H9 (cell line): ENCODE measurements around the gene SLC17A7. TPM values are rescaled to one million over a fixed set of nuclear protein-coding genes. Genes with fewer than 3 reads are reported as not detected.

ENCODE experiments used
- DNase-seq: peaks from one replicate; pipeline ENCODE4 v3.0.0-alpha.2; 2017
- H2AFZ ChIP-seq: one replicate; pipeline ENCODE4 v1.6.1; 2013; ENCODE audit warnings: mild to moderate bottlenecking, low read length, control low read depth, moderate library complexity
- H2AK5ac ChIP-seq: 2 replicates; pipeline ENCODE4 v1.6.1; 2013; ENCODE audit warnings: low read length, control low read depth, mixed read lengths; ENCODE audit not compliant: insufficient read length
- H2BK120ac ChIP-seq: one replicate; pipeline ENCODE4 v1.6.1; 2013; ENCODE audit warnings: low read depth, mild to moderate bottlenecking, low read length, control low read depth, inconsistent platforms; ENCODE audit not compliant: poor library complexity, severe bottlenecking
- H2BK12ac ChIP-seq: 2 replicates; pipeline ENCODE4 v1.6.1; 2013; ENCODE audit warnings: low read length, control low read depth, mixed read lengths, low read depth; ENCODE audit not compliant: insufficient read length
- H2BK15ac ChIP-seq: 2 replicates; pipeline ENCODE4 v1.6.1; 2013; ENCODE audit warnings: low read depth, low read length, control low read depth
- H2BK20ac ChIP-seq: one replicate; pipeline ENCODE4 v1.6.1; 2013; ENCODE audit warnings: low read depth, mild to moderate bottlenecking, low read length, control low read depth, inconsistent platforms; ENCODE audit not compliant: poor library complexity, severe bottlenecking
- H2BK5ac ChIP-seq: 2 replicates; pipeline ENCODE4 v1.6.1; 2013; ENCODE audit warnings: low read length, control low read depth, mixed read lengths; ENCODE audit not compliant: insufficient read length
- H3K14ac ChIP-seq: 2 replicates; pipeline ENCODE4 v1.6.1; 2013; ENCODE audit warnings: low read length, control low read depth; ENCODE audit not compliant: insufficient read depth
- H3K18ac ChIP-seq: 2 replicates; pipeline ENCODE4 v1.6.1; 2013; ENCODE audit warnings: low read depth, mild to moderate bottlenecking, mixed read lengths, low read length, control low read depth; ENCODE audit not compliant: insufficient read length
- H3K23ac ChIP-seq: 2 replicates; pipeline ENCODE4 v1.6.1; 2013; ENCODE audit warnings: low read length, control low read depth, mixed read lengths, low read depth; ENCODE audit not compliant: insufficient read length
- H3K23me2 ChIP-seq: 2 replicates; pipeline ENCODE4 v1.6.1; 2013; ENCODE audit warnings: low read depth, mild to moderate bottlenecking, mixed read lengths, low read length, control low read depth; ENCODE audit not compliant: insufficient read length, poor library complexity, severe bottlenecking
- H3K27ac ChIP-seq: 2 replicates; pipeline ENCODE4 v1.5.1; 2013; ENCODE audit warnings: low read length, control low read depth, mixed read lengths, low read depth; ENCODE audit not compliant: insufficient read length
- H3K27me3 ChIP-seq: 2 replicates; pipeline ENCODE4 v1.6.1; 2013; ENCODE audit warnings: low read length, control low read depth, inconsistent platforms; ENCODE audit not compliant: insufficient read depth
- H3K4ac ChIP-seq: 2 replicates; pipeline ENCODE4 v1.6.1; 2013; ENCODE audit warnings: low read depth, mild to moderate bottlenecking, control low read depth, inconsistent platforms, low read length, moderate library complexity
- H3K4me1 ChIP-seq: 2 replicates; pipeline ENCODE4 v1.6.1; 2013; ENCODE audit warnings: low read length, control low read depth, inconsistent platforms; ENCODE audit not compliant: insufficient read depth
- H3K4me2 ChIP-seq: 2 replicates; pipeline ENCODE4 v1.6.1; 2013; ENCODE audit warnings: low read length, control low read depth, mixed read lengths; ENCODE audit not compliant: insufficient read length, insufficient read depth
- H3K56ac ChIP-seq: 2 replicates; pipeline ENCODE4 v1.6.1; 2013; ENCODE audit warnings: low read depth, mild to moderate bottlenecking, mixed read lengths, low read length, control low read depth; ENCODE audit not compliant: insufficient read length
- H3K79me1 ChIP-seq: 2 replicates; pipeline ENCODE4 v1.6.1; 2013; ENCODE audit warnings: low read depth, mild to moderate bottlenecking, moderate library complexity, low read length, control low read depth, inconsistent platforms; ENCODE audit not compliant: insufficient read depth, poor library complexity, severe bottlenecking
- H3K79me2 ChIP-seq: 2 replicates; pipeline ENCODE4 v1.6.1; 2013; ENCODE audit warnings: low read length, control low read depth, inconsistent platforms; ENCODE audit not compliant: insufficient read depth
- H3K9ac ChIP-seq: 2 replicates; pipeline ENCODE4 v1.6.1; 2013; ENCODE audit warnings: low read length, control low read depth, mixed read lengths; ENCODE audit not compliant: insufficient read length; ENCODE audit errors: extremely low read depth
- H3K9me3 ChIP-seq: one replicate; pipeline ENCODE4 v1.6.1; 2013; ENCODE audit warnings: low read depth, low read length, inconsistent platforms; ENCODE audit not compliant: control insufficient read depth
- H3T11ph ChIP-seq: one replicate; pipeline ENCODE4 v1.6.1; 2013; ENCODE audit warnings: mild to moderate bottlenecking, low read length, control low read depth, inconsistent platforms
- H4K20me1 ChIP-seq: one replicate; pipeline ENCODE4 v1.6.1; 2013; ENCODE audit not compliant: control insufficient read depth, insufficient read length, insufficient read depth
- H4K5ac ChIP-seq: 2 replicates; pipeline ENCODE4 v1.6.1; 2013; ENCODE audit warnings: low read depth, mild to moderate bottlenecking, mixed read lengths, low read length, control low read depth; ENCODE audit not compliant: insufficient read length
- H4K8ac ChIP-seq: replicated peaks from 2 replicates; pipeline ENCODE4 v1.6.1; 2013; ENCODE audit warnings: low read length, control low read depth, mixed read lengths, low read depth; ENCODE audit not compliant: insufficient read length
- H4K91ac ChIP-seq: 2 replicates; pipeline ENCODE4 v1.6.1; 2013; ENCODE audit warnings: low read depth, mild to moderate bottlenecking, moderate library complexity, mixed read lengths, low read length, control low read depth; ENCODE audit not compliant: insufficient read length
- H3K27ac Mint-ChIP-seq, 3 experiments: 2 replicates in 2 of 3; 3 replicates in 1 of 3; pipeline ENCODE4 v1.8.0; 2020 to 2021; ENCODE audit warnings: mixed read lengths in 3 of 3, mild to moderate bottlenecking in 1 of 3, moderate library complexity in 1 of 3
- H3K27me3 Mint-ChIP-seq: 2 replicates; pipeline ENCODE4 v1.8.0; 2021; ENCODE audit warnings: low read depth, mild to moderate bottlenecking, moderate library complexity, mixed read lengths
- H3K36me3 Mint-ChIP-seq, 3 experiments: 2 replicates in 2 of 3; 3 replicates in 1 of 3; pipeline ENCODE4 v1.8.0; 2020 to 2021; ENCODE audit warnings: low read depth in 3 of 3, mixed read lengths in 3 of 3; ENCODE audit not compliant: insufficient read depth in 1 of 3
- H3K4me1 Mint-ChIP-seq, 2 experiments: 2 replicates each; pipeline ENCODE4 v1.8.0; 2020; ENCODE audit warnings: mixed read lengths in 2 of 2
- H3K4me3 Mint-ChIP-seq, 2 experiments: 2 replicates in 1 of 2; 3 replicates in 1 of 2; pipeline ENCODE4 v1.8.0; 2020 to 2021; ENCODE audit warnings: mild to moderate bottlenecking in 2 of 2, mixed read lengths in 2 of 2, moderate library complexity in 1 of 2
- H3K9me3 Mint-ChIP-seq, 2 experiments: 2 replicates in 1 of 2; 3 replicates in 1 of 2; pipeline ENCODE4 v1.8.0; 2020; ENCODE audit warnings: mild to moderate bottlenecking in 2 of 2, mixed read lengths in 2 of 2, moderate library complexity in 1 of 2
- CTCF ChIP-seq: fragments of 200-600 bp; sonication (generic); conservative IDR thresholded peaks from 3 replicates; pipeline ENCODE4 v1.8.0; 2021; ENCODE audit warnings: antibody characterized with exemption, mild to moderate bottlenecking
- WGBS: extraction: QIAGEN DNeasy Blood & Tissue Kit; methylation state at CpG from one replicate; pipeline ENCODE4 v1.1.7; 2013; ENCODE audit warnings: missing lambda C conversion rate, low lambda C conversion rate, mixed read lengths; ENCODE audit not compliant: insufficient read length; ENCODE audit errors: extremely low coverage; 5-methylcytosine and 5-hydroxymethylcytosine counted together
- total RNA-seq: library from RNA; stranded (reverse); gene quantifications from 2 replicates; pipeline ENCODE4 v1.2.1, GENCODE V29; 2021

SLC17A7 gene
- total RNA-seq, 1 experiment from 2014 or later = 1.3 TPM

GRCh38 chr19:49488046-49488862 is 46.9 kb upstream of the SLC17A7 start:
- no peak overlapping the region; the same call in 1 of the 2 replicates for H3K4ac ChIP-seq
- no peaks in the 10 kb centered on the region for H4K20me1 ChIP-seq

More at GRCh38 chr19:49488046-49488862, 46.9 kb upstream of the SLC17A7 start:
- Mint-ChIP-seq H3K9me3 (peaks cover 12 to 14% of the 10 kb centered on the region in 2 experiments; a peak in 4 of 5 replicates), H3K27ac (peak overlapping the region; percentile 99 to 100 (median 100)), H3K36me3 (peaks cover 52 to 58% (median 55%) of the 10 kb centered on the region in 3 experiments), H3K4me3 (peak overlapping the region; percentile 91 to 96), H3K4me1 (peaks cover 13 to 20% of the 10 kb centered on the region in 2 experiments), H3K27me3 (peaks cover 11% of the 10 kb centered on the region; the same call in 1 of the 2 replicates)
- TF ChIP-seq CTCF = no peak
- H3K56ac ChIP-seq = peak overlapping the region; percentile 91
- peak overlapping the region; percentile 97 for H2BK5ac ChIP-seq
- peak overlapping the region; percentile 27 for H2AK5ac ChIP-seq
- no peak overlapping the region for H2BK120ac ChIP-seq
- H3K23ac ChIP-seq = no peak overlapping the region
- H3K9ac ChIP-seq = peak overlapping the region; percentile 100
- peak overlapping the region; percentile 91 for H3K18ac ChIP-seq
- no CpG with 5 or more reads among the region's 26 CpGs for WGBS
- H2BK12ac ChIP-seq = no peak overlapping the region
- H3K4me2 ChIP-seq = peak overlapping the region; percentile 100
- H2AFZ ChIP-seq = no peak overlapping the region
- peaks cover 13% of the 10 kb centered on the region for H3K23me2 ChIP-seq
- H3K79me1 ChIP-seq = no peaks in the 10 kb centered on the region
- H2BK15ac ChIP-seq = no peak overlapping the region
- H3K9me3 ChIP-seq = no peaks in the 10 kb centered on the region
- H3K27me3 ChIP-seq = no peaks in the 10 kb centered on the region
- peak overlapping the region; percentile 99 for H3K14ac ChIP-seq
- H2BK20ac ChIP-seq = no peak overlapping the region
- H4K91ac ChIP-seq = peak overlapping the region; percentile 49
- peaks cover 18% of the 10 kb centered on the region for H3K79me2 ChIP-seq
- no peaks in the 10 kb centered on the region for H3K4me1 ChIP-seq
- peak overlapping the region; percentile 91 for H4K5ac ChIP-seq
- DNase-seq = no peak
- no peak overlapping the region for H4K8ac ChIP-seq
- H3T11ph ChIP-seq = no peak overlapping the region
- peak overlapping the region; percentile 59 for H3K27ac ChIP-seq
